WTC11 (cell line): ENCODE results near the gene DMXL1. TPM values are rescaled to one million over a fixed set of nuclear protein-coding genes. Genes with fewer than 3 reads are reported as not detected.
A peak's percentile ranks its signal among the peaks of the same experiment; 100 is the strongest.

ENCODE experiments used
- ATAC-seq: fragments of 200-7000 bp; cut with Tn5 transposase; 2 replicates; pipeline ENCODE4 v1.10.0; 2021; ENCODE audit warnings: mild to moderate bottlenecking, moderate library complexity
- CTCF ChIA-PET: fragments of 300-600 bp; sonication (Branson Sonifier 250); formaldehyde crosslinking; loops from one replicate; lab custom pipeline; 2021; ENCODE audit warnings: antibody characterized with exemption; lab: Charles Lee
- POLR2A ChIA-PET: fragments of 350-600 bp; sonication (Branson Sonifier 250); formaldehyde crosslinking; loops from one replicate; lab custom pipeline; 2021; ENCODE audit warnings: antibody characterized with exemption; lab: Charles Lee
- DNase-seq: peaks from one replicate; pipeline ENCODE4 v3.0.0; 2021; ENCODE audit warnings: low spot score
- H3K27ac Mint-ChIP-seq: 2 replicates; pipeline ENCODE4 v1.8.0; 2021; ENCODE audit warnings: mixed read lengths
- H3K27me3 Mint-ChIP-seq: 2 replicates; pipeline ENCODE4 v1.8.0; 2021; ENCODE audit warnings: low read depth, mild to moderate bottlenecking, moderate library complexity, mixed read lengths
- H3K36me3 Mint-ChIP-seq: 2 replicates; pipeline ENCODE4 v1.8.0; 2021; ENCODE audit warnings: mixed read lengths
- H3K4me1 Mint-ChIP-seq: 2 replicates; pipeline ENCODE4 v1.8.0; 2022; ENCODE audit warnings: mixed read lengths
- H3K4me3 Mint-ChIP-seq: 2 replicates; pipeline ENCODE4 v1.8.0; 2021; ENCODE audit warnings: mild to moderate bottlenecking, moderate library complexity, mixed read lengths
- H3K9me3 Mint-ChIP-seq: 2 replicates; pipeline ENCODE4 v1.8.0; 2021; ENCODE audit warnings: mixed read lengths
- ATF1 ChIP-seq: sonication (generic); formaldehyde crosslinking; IDR thresholded peaks from 2 replicates; pipeline ENCODE4 v1.8.1; 2023; ENCODE audit warnings: mild to moderate bottlenecking, moderate library complexity, missing genetic modification reagents
- ESRRA ChIP-seq: sonication (generic); formaldehyde crosslinking; IDR thresholded peaks from 2 replicates; pipeline ENCODE4 v1.8.1; 2022; ENCODE audit warnings: mild to moderate bottlenecking, missing genetic modification reagents, borderline replicate concordance
- GABPB1 ChIP-seq: sonication (generic); formaldehyde crosslinking; IDR thresholded peaks from 2 replicates; pipeline ENCODE4 v1.8.1; 2023; ENCODE audit warnings: mild to moderate bottlenecking, missing genetic modification reagents
- GTF2I ChIP-seq: fragments of 250-450 bp; sonication (Bioruptor Pico); conservative IDR thresholded peaks from 2 replicates; pipeline ENCODE4 v1.4.0; 2021; ENCODE audit warnings: mild to moderate bottlenecking
- JUN ChIP-seq: sonication (generic); formaldehyde crosslinking; IDR thresholded peaks from 2 replicates; pipeline ENCODE4 v1.8.0; 2023; ENCODE audit warnings: mild to moderate bottlenecking, missing genetic modification reagents
- NFYB ChIP-seq: sonication (generic); formaldehyde crosslinking; conservative IDR thresholded peaks from 2 replicates; pipeline ENCODE4 v1.8.0; 2022; ENCODE audit warnings: low read depth, missing genetic modification reagents
- SMAD3 ChIP-seq: sonication (generic); formaldehyde crosslinking; IDR thresholded peaks from 2 replicates; pipeline ENCODE4 v1.8.0; 2022; ENCODE audit warnings: missing genetic modification reagents, mild to moderate bottlenecking, borderline replicate concordance
- TEAD4 ChIP-seq: sonication (generic); formaldehyde crosslinking; IDR thresholded peaks from 2 replicates; pipeline ENCODE4 v1.8.0; 2022; ENCODE audit warnings: mild to moderate bottlenecking, missing genetic modification reagents
- TP53 ChIP-seq: sonication (generic); formaldehyde crosslinking; IDR thresholded peaks from 2 replicates; pipeline ENCODE4 v1.8.1; 2023; ENCODE audit warnings: mild to moderate bottlenecking, missing genetic modification reagents
- total RNA-seq: library from RNA; stranded (reverse); gene quantifications from 3 replicates; pipeline ENCODE4 v1.2.3, GENCODE V29; 2021
- TF ChIP-seq, protein P1 (sequence below): fragments of 250-450 bp; sonication (Bioruptor Pico); IDR thresholded peaks from 2 replicates; pipeline ENCODE4 v1.9.0; 2021; ENCODE audit warnings: mild to moderate bottlenecking
- TF ChIP-seq, protein P2 (sequence below): fragments of 250-450 bp; sonication (Bioruptor Pico); IDR thresholded peaks from 2 replicates; pipeline ENCODE4 v2.1.2; 2022; ENCODE audit warnings: mild to moderate bottlenecking, moderate library complexity
- TF ChIP-seq, protein P3 (sequence below): fragments of 200-600 bp; IDR thresholded peaks from 2 replicates; pipeline ENCODE4 v1.8.0; 2022; ENCODE audit warnings: antibody characterized with exemption
- TF ChIP-seq, protein P4 (sequence below): sonication (generic); formaldehyde crosslinking; IDR thresholded peaks from 2 replicates; pipeline ENCODE4 v1.8.0; 2023; ENCODE audit warnings: missing genetic modification reagents, mild to moderate bottlenecking, borderline replicate concordance
- TF ChIP-seq, protein P5 (sequence below): sonication (generic); formaldehyde crosslinking; IDR thresholded peaks from 2 replicates; pipeline ENCODE4 v1.8.1; 2023; ENCODE audit warnings: mild to moderate bottlenecking, moderate library complexity, missing genetic modification reagents
- TF ChIP-seq, protein P6 (sequence below): fragments of 250-450 bp; sonication (Bioruptor Pico); IDR thresholded peaks from 2 replicates; pipeline ENCODE4 v1.9.0; 2021; ENCODE audit warnings: moderate library complexity, mild to moderate bottlenecking, inconsistent platforms, borderline replicate concordance

DMXL1 gene
- total RNA-seq, 1 experiment from 2014 or later: 43.7 TPM

DNA sequence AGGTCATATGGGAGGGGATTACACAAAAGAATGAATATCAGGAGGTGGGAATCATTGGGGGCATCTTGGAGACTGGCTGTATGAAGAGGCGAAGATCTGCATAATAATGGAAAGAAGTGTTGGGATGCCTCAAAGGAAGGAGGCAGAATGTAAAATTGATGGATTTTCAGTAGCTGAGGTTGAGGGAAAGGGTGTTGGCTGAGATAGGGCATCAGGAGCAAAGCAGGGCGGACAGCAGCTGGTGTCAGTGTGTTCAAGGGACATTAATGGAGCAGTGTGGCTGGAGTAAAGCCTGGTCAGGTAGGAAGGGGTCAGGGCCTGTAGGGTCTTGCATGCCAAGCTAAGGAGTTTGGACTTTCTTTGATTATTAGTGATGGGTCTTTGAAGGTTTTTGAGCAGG, 219.7 kb downstream of the DMXL1 start:
- Mint-ChIP-seq H3K4me1 (peaks cover 35% of the 10 kb centered on the region), H3K4me3 (no peak overlapping the region)
- peak; percentile 20; the same call in 1 of the 2 replicates for ATAC-seq
- POLR2A ChIA-PET: interaction anchor here (1.7 kb wide), 1 partner anchor 22 kb away, joined by 4 read pairs; no protein-coding TSS in a partner anchor
- no peak for DNase-seq
- no peak for TF ChIP-seq ATF1 (CRISPR knock-in tag)
- TF ChIP-seq, protein P1, sequence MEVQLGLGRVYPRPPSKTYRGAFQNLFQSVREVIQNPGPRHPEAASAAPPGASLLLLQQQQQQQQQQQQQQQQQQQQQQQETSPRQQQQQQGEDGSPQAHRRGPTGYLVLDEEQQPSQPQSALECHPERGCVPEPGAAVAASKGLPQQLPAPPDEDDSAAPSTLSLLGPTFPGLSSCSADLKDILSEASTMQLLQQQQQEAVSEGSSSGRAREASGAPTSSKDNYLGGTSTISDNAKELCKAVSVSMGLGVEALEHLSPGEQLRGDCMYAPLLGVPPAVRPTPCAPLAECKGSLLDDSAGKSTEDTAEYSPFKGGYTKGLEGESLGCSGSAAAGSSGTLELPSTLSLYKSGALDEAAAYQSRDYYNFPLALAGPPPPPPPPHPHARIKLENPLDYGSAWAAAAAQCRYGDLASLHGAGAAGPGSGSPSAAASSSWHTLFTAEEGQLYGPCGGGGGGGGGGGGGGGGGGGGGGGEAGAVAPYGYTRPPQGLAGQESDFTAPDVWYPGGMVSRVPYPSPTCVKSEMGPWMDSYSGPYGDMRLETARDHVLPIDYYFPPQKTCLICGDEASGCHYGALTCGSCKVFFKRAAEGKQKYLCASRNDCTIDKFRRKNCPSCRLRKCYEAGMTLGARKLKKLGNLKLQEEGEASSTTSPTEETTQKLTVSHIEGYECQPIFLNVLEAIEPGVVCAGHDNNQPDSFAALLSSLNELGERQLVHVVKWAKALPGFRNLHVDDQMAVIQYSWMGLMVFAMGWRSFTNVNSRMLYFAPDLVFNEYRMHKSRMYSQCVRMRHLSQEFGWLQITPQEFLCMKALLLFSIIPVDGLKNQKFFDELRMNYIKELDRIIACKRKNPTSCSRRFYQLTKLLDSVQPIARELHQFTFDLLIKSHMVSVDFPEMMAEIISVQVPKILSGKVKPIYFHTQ (CRISPR knock-in tag): no peak
- TF ChIP-seq, protein P2, sequence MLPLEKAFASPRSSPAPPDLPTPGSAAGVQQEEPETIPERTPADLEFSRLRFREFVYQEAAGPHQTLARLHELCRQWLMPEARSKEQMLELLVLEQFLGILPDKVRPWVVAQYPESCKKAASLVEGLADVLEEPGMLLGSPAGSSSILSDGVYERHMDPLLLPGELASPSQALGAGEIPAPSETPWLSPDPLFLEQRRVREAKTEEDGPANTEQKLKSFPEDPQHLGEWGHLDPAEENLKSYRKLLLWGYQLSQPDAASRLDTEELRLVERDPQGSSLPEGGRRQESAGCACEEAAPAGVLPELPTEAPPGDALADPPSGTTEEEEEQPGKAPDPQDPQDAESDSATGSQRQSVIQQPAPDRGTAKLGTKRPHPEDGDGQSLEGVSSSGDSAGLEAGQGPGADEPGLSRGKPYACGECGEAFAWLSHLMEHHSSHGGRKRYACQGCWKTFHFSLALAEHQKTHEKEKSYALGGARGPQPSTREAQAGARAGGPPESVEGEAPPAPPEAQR: no peak
- TF ChIP-seq TEAD4 (CRISPR knock-in tag): no peak
- TF ChIP-seq, protein P3, sequence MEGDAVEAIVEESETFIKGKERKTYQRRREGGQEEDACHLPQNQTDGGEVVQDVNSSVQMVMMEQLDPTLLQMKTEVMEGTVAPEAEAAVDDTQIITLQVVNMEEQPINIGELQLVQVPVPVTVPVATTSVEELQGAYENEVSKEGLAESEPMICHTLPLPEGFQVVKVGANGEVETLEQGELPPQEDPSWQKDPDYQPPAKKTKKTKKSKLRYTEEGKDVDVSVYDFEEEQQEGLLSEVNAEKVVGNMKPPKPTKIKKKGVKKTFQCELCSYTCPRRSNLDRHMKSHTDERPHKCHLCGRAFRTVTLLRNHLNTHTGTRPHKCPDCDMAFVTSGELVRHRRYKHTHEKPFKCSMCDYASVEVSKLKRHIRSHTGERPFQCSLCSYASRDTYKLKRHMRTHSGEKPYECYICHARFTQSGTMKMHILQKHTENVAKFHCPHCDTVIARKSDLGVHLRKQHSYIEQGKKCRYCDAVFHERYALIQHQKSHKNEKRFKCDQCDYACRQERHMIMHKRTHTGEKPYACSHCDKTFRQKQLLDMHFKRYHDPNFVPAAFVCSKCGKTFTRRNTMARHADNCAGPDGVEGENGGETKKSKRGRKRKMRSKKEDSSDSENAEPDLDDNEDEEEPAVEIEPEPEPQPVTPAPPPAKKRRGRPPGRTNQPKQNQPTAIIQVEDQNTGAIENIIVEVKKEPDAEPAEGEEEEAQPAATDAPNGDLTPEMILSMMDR: no peak
- no peak for TF ChIP-seq SMAD3 (CRISPR knock-in tag)
- TF ChIP-seq, protein P4, sequence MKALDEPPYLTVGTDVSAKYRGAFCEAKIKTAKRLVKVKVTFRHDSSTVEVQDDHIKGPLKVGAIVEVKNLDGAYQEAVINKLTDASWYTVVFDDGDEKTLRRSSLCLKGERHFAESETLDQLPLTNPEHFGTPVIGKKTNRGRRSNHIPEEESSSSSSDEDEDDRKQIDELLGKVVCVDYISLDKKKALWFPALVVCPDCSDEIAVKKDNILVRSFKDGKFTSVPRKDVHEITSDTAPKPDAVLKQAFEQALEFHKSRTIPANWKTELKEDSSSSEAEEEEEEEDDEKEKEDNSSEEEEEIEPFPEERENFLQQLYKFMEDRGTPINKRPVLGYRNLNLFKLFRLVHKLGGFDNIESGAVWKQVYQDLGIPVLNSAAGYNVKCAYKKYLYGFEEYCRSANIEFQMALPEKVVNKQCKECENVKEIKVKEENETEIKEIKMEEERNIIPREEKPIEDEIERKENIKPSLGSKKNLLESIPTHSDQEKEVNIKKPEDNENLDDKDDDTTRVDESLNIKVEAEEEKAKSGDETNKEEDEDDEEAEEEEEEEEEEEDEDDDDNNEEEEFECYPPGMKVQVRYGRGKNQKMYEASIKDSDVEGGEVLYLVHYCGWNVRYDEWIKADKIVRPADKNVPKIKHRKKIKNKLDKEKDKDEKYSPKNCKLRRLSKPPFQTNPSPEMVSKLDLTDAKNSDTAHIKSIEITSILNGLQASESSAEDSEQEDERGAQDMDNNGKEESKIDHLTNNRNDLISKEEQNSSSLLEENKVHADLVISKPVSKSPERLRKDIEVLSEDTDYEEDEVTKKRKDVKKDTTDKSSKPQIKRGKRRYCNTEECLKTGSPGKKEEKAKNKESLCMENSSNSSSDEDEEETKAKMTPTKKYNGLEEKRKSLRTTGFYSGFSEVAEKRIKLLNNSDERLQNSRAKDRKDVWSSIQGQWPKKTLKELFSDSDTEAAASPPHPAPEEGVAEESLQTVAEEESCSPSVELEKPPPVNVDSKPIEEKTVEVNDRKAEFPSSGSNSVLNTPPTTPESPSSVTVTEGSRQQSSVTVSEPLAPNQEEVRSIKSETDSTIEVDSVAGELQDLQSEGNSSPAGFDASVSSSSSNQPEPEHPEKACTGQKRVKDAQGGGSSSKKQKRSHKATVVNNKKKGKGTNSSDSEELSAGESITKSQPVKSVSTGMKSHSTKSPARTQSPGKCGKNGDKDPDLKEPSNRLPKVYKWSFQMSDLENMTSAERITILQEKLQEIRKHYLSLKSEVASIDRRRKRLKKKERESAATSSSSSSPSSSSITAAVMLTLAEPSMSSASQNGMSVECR (CRISPR knock-in tag): no peak
- no peak for TF ChIP-seq NFYB (CRISPR knock-in tag)
- TF ChIP-seq JUN (CRISPR knock-in tag): no peak
- TF ChIP-seq TP53 (CRISPR knock-in tag): no peak
- no peak for TF ChIP-seq GABPB1 (CRISPR knock-in tag)
- TF ChIP-seq, all 79 proteins: peak for 0
- H3K9me3 Mint-ChIP-seq: peaks cover 9% of the 10 kb centered on the region
- H3K36me3 Mint-ChIP-seq: peaks cover 14% of the 10 kb centered on the region
- H3K27ac Mint-ChIP-seq: no peak overlapping the region
- no peaks in the 10 kb centered on the region for H3K27me3 Mint-ChIP-seq
- CTCF ChIA-PET: interaction anchor here (0.7 to 1.3 kb wide), 5 partner anchors 24 to 303 kb away, joined by 3 to 5 read pairs (median 3); partner anchors contain the start of gene DTWD2

DNA sequence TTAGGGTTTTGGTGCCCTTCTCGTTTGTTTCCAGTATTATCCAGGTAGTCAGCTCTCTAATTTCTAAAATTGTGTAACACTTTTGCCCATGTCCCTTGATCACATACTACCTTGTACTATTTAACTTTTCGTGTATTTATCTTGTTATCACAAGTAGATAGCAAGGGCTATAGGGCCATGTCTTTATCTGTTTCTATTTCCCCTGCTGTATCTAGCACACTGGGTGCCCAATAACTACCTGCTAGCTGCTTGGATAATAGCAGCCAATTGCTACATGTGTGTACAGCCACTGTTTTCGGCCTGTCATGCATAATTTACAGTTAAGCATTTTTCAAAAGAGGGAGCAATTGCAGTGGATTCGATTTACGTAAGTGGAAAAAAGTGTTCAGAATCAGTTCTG, 220.2 kb downstream of the DMXL1 start:
- H3K4me3 Mint-ChIP-seq: no peak overlapping the region
- no peaks in the 10 kb centered on the region for H3K27me3 Mint-ChIP-seq
- ChIA-PET CTCF (interaction anchor here (0.7 to 1.3 kb wide), 3 partner anchors 24 to 303 kb away, joined by 3 to 5 read pairs (median 3); partner anchors contain the start of gene DTWD2), POLR2A (no interaction called here)
- H3K36me3 Mint-ChIP-seq: peaks cover 14% of the 10 kb centered on the region
- peaks cover 9% of the 10 kb centered on the region for H3K9me3 Mint-ChIP-seq
- TF ChIP-seq ESRRA (CRISPR knock-in tag) (no peak), SMAD3 (CRISPR knock-in tag) (no peak), GTF2I (CRISPR knock-in tag) (no peak)
- TF ChIP-seq, protein P5, sequence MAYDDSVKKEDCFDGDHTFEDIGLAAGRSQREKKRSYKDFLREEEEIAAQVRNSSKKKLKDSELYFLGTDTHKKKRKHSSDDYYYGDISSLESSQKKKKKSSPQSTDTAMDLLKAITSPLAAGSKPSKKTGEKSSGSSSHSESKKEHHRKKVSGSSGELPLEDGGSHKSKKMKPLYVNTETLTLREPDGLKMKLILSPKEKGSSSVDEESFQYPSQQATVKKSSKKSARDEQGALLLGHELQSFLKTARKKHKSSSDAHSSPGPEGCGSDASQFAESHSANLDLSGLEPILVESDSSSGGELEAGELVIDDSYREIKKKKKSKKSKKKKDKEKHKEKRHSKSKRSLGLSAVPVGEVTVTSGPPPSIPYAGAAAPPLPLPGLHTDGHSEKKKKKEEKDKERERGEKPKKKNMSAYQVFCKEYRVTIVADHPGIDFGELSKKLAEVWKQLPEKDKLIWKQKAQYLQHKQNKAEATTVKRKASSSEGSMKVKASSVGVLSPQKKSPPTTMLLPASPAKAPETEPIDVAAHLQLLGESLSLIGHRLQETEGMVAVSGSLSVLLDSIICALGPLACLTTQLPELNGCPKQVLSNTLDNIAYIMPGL (CRISPR knock-in tag): no peak
- TF ChIP-seq, protein P3: no peak
- TF ChIP-seq, protein P6, sequence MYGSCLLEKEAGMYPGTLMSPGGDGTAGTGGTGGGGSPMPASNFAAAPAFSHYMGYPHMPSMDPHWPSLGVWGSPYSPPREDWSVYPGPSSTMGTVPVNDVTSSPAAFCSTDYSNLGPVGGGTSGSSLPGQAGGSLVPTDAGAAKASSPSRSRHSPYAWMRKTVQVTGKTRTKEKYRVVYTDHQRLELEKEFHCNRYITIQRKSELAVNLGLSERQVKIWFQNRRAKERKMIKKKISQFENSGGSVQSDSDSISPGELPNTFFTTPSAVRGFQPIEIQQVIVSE (CRISPR knock-in tag): no peak
- no peak for ATAC-seq
- no peak overlapping the region for H3K27ac Mint-ChIP-seq
- H3K4me1 Mint-ChIP-seq: peaks cover 35% of the 10 kb centered on the region
- no peak for DNase-seq
